HPDE6-E6E7 (cell line): ENCODE data around the gene ITPR2.
A peak's percentile ranks its signal among the peaks of the same experiment; 100 is the strongest.
"Not testable (repeated sequence)": the region's sequence is repeated elsewhere in the genome, so short reads cannot be mapped to it uniquely, and the experiment has no call there.

Experiments used
- DNase-seq: peaks from one replicate; pipeline ENCODE4 v3.0.0; 2011; ENCODE audit warnings: missing footprints; ENCODE audit errors: extremely low spot score

ITPR2 gene

DNA sequence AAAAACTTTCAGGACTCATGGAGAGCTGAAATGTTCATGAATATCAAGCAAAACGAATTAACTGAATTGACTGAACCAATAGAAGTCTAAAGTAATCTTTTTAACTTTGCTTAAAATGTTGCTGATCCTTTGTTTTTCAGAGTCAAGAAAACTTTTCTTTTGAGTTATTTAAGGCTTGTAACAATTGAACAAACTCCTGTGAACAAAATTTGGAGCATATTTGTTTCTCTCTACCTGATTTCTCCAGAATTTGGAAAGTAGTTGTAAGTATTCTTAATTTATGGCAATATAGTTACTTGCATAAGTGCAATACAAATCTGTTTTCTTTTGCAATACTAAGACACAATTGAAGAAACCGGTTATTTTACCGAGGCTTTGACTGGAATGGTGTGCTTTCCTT, 77.6 kb downstream of the ITPR2 start:
- DNase-seq = not testable (repeated sequence)

DNA sequence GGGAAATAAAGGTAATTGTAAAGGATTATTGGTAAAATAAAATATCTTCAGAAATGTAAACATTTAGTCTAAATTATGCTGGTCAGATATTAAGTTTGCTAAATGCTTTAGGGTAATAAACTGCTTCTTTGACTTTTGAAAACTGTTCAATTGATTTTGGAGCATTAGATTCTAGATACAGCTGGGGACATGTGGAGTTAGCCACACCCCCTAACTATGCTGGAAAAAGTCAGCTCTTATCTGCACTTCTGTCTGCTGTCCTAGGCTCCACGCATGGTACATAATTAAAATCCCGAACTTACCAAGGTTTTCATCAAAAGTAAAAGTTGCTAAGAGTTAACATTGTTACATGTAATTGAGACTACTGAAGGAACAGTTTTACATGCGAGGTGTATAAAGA, 78.8 kb downstream of the ITPR2 start:
- DNase-seq = no peak

DNA sequence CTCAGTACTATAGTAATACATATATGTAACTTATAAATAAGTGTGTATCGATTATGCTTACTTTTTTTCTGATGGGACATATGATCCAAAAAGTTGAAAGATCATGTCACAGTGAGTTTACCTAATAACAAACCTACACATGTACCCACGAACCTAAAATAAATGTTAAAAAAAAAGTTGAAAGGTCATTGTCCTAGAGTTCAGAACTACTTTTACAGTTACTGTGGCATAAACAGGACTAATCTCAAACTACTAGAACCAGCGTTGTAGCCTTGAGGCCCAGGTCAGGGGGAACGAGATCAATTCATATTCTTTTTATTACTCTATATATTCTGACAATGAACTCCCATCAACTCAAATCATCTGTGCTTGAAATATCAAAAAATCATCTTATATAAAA, 81.8 kb downstream of the ITPR2 start:
- no peak for DNase-seq

DNA sequence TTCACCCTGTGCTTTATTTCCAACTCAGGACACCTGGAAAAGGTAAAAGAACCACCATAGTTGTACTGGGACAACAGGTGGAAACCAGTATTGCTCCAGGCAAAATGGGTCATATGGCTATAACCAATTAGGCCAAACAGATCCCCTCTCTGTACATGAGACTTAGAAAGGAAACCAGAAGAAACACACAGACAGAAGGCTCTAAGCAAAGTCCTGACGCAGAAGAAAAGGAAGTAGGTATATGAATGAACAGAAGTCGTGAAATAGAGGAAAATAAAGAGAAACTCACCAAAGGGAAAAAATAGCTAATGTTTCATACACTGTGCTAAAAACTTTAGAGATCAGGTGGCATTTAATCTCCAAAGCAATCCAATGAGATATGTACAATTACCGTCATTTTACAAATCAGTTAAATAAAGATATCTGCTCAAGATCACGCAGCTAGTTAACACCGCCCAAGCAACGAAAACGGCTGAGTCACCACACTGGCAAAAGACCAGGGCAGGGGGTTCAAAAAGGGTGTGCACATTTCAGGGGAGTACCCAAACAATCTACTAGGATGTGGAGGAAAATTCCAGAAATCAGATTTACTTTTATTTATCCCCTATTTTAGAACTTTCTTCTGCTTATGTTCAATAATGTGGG, 82.3 kb downstream of the ITPR2 start:
- DNase-seq = no peak

DNA sequence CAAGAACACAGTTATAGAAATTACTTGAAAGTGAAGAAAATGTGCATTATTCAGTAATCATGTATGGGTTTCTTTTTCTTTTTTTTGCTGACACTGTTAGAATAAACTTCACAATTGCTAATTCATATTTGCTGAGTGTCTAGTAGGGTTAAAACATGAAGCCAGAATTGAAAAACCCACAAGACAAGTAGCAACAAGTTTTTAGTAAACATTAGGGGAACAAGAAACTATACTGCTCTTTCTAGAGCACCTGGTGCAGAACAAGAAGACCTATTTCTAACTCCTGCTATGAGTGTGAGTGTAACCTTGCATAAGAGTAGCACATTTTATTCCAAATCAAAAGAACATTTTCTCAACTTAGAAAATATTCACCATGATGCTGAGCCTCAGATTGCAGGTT, 83.2 kb downstream of the ITPR2 start:
- DNase-seq = peak; percentile 26

DNA sequence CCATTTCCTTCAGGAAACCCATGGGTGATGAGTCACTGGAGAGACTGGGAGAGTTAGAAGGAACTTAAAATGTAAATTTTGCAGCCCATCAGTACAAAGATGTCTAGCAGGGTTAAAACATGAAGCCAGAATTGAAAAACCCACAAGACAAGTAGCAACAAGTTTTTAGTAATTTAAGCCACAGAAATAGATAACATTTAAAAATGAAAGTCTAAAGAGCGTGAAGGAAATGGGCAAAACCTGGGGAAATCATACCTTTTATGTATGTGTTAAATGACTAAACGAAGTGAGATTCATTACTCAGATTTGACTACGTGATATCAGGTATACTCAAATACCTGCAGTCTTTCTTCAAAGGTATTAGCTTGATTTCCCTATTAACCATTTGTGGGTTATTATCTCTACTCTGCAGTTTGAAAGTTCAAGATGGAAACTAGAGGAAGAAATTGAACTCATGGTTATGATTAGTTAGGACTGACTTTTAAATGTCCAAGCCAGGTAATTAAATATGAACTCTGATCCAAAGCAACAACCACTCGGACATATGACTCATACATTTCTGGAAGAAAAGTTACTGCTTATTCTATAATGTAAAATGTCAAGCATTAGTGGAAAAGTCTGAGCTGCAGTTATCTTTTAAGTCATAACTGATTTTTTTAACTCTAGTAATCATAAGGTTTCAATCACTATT, 84.1 kb downstream of the ITPR2 start:
- peak; percentile 46 for DNase-seq

DNA sequence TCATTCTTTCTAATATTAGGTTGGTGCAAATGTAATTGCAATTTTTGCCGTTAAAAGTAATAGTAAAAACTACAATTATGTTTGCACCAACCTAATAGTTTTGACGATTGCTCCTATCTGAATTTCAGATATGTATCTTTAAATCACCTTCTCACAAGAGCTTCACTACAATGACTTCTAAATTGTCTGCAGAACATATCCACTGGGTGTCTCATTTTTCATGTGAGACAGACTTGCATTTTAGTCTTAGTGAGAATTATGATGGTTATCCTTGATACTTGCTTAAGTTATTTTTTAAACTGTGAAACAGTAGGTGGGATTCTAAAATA, 84.6 kb downstream of the ITPR2 start:
- no peak for DNase-seq

DNA sequence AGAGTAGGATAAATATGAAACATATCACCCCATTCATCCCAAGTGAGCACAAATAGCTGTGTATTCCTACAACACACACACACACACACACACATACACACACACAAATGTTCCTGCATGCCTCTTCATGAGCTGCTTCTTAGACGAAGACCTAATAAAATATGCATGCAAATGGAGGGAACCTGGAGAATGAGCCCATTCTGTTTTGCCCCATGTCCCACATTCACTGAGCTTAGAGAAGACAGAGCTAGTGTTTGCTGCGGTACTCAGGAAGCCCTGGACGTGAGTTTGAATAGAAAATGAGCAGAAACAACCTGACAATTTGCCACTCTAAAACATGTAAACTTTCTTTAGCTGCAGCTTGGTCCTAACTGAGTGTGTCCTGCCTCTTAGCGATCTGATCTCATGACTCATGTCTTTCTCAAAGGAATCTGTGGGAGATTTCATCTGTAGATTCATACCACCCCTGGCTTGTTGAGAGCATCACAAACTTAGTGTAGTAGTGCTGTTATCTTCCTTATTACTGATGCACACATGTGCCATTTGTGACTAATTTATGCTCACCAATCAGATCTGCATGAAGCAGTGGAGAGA, 86.8 kb downstream of the ITPR2 start:
- DNase-seq = peak; percentile 62

DNA sequence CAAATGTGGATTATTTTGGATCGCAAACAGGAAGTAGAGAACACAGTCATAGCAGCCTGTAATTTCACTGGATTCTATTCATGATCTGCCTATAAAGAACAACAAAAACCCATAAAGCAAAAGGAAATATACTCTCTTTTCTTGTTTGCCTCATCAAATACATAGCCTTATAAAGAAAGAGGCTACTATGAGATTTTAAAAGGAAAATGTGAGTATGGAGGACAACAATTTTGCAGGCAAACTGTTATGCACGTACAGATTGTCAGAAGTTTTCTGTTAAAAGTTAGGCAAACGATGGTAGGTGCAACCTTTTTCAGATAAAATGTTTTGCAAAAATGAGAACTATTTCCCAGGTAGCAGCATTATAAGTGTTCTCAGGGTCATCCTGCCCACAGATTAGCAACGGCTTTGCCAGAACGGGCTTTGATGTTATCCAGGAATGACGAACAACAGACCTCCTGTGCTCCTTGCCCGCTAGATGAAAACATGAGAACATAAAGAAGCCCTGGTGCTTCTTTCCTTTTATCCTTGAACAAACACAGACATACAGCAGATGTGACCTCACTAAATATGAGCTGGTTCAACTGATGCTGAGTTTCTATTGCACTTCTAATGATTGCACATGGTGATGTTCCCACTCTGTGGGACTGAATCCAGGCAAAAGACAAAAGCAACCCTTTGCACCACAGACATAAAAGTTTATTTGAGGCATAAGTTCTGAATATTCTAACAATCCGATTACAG, 88.1 kb downstream of the ITPR2 start:
- DNase-seq = no peak

DNA sequence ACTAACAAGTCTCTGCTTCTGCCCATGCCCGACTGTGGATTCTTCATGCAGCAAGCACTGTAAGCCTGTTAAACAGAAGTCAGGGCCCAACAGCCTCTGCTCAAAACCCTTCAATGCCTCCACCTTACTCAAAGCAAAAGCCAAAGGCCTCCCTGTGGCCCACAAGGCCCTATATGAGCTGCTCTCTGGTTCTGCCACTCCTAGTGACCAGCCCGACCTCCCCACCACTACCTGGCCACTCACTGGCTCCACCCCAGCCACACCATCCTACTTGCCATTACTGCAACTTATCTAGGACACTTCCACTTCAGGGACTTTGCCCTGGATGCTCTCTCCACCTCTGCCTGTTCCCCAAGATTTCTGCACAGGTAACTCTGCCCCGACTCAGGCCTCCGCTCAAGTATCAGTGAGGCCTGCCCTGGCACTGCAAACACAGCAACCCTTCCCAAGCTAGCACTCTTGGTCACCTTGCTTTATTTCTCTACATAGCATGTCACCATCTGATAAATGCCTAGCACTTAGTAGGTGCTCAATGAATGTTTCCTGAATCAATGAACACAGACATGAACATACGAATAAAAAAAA, 88.9 kb downstream of the ITPR2 start:
- DNase-seq = no peak

DNA sequence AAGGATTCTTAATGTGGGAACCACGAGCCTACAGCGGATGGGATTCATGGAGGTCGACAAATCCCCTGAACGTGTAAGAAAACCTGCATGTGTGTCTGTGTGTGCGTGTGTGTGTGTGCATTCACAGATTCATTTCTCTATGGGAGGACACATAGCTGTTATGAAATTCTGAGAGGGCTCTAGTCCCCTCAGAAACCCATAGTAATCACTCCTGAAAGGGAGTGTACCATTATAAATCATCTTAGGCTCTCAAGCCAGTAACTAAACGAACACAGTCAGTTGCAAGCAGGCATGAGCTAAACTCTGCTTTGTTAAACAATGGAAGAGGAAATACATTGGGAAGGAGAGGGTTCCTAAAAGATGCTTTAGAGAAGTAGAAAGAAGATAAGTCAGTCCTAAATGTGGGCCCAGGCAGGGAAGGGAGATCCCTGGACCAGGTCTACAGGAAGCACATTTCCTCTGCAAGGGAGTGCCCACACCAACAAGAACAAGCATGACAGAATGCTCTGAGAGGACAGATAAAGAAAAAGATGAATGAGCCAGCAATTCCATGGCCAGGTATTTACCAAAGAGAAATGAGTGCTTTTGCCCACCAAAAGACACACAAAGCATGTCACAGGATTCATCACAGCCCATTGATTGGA, 91.3 kb downstream of the ITPR2 start:
- DNase-seq = no peak

DNA sequence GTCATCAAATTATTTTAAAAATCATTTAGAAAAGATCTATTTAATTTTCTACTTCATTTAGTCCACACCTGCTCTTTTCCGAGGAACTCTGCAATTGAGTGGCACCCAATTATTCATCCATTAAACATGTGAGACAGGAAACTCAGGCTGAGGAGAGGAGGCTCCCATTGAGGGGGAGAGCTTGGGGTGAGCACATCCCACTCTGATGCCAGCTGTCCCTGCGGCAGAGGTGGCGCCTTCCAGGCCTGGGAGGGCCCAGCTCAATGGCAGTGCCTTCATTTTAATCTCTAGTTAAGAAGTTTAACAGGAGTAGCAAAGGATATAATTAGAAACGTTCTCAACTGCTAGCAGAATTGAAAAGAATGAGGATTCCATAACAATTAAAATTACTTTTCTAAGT, 92.0 kb downstream of the ITPR2 start:
- DNase-seq = no peak

DNA sequence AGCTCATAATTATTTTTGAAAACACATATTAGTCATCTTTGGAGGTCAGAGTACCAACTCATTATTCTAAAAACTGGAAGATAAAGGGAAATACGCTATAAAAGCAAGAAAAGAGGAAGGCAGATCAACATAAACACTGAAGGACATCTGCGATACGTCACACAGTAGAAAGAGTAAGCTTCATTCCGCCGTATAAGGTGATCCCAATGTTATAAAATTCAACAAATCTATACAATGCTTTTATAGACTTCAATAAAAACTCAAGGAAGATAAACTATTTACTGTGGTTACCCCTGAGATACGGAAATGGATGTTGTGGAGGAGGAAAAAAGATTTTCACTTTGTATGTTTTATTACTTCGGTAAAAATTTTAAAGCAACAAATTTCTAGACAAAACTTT, 92.6 kb downstream of the ITPR2 start:
- no peak for DNase-seq

DNA sequence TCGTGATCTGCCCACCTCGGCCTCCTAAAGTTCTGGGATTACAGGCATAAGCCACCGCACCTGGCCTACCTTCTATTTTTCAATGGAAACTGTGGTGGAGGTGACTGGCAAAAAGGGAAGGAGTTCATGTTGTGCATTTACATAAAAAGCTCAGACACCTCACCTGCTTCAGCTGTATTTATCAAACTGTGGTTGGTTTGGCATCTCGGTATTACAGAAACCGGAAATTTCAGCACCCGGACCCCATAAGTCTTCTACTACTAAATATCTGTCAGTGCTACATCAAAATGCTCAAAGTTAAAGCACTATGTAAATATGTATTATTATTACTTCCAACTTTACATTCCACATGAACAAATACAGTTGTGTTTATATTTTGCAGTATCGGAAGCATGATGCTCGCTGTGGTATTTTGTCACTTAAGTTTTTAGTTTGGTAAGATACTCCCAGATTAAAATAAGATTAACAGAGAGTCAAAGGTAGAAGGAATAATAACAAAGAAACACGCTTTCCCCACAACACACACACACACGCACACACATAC, 95.4 kb downstream of the ITPR2 start:
- DNase-seq = no peak

DNA sequence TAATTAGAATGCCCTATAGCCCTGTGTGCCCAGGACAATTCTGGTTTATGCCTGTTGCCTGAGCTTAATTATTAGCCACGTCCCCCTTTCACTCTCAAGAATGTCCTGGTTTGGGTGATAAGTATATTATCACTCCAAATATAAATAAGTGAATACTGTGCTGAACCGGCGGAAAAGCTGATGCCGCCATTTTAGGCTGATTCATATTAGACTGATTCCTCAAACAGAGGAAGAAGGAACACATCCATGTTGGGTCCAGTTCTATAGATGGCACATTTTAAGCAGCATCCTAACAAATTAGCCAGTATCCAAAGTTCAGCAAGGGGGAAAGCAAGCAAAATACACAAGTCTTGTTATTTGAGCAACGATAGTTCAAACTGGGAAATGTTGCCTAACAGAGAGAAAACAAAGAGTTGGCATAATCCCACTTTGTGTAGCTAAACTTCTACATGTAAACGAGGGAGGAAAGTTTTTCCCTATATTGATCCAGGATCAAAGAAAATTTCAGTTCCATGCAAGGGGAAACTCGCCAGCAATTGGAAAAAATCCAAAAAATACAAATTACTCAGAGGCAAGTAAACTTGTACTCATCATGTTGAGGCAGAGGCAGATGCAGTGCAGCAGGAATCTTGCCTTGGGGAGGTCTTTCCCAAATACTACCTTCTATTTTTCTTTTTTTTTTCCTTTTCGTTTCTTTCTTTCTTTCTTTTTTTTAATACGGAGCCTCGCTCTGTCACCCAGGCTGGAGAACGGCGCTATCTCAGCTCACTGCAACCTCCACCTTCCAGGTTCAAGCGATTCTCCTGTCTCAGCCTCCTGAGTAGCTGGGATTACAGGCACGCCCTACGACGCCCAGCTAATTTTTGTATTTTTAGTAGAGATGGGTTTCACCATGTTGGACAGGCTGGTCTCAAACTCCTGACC, 96.2 kb downstream of the ITPR2 start:
- peak; percentile 27 for DNase-seq

DNA sequence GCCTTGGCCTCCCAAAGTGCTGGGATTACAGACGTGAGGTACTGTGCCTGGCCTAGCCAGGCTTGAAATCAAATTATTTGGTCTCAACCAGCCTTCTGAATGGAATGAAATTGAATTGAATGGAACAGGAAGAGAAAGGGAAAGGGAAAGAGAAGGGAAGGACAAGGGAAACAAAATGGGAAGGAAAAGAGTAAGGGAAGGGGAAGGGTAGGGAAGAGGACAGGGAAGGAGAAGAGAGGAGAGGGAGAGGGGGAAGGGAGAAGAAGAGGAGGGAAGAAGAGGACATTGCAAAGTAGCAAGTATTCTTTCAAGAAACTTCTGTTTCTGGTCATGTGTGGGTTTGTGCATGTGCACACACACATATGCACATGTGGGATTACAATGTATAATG, 97.8 kb downstream of the ITPR2 start:
- DNase-seq = no peak

DNA sequence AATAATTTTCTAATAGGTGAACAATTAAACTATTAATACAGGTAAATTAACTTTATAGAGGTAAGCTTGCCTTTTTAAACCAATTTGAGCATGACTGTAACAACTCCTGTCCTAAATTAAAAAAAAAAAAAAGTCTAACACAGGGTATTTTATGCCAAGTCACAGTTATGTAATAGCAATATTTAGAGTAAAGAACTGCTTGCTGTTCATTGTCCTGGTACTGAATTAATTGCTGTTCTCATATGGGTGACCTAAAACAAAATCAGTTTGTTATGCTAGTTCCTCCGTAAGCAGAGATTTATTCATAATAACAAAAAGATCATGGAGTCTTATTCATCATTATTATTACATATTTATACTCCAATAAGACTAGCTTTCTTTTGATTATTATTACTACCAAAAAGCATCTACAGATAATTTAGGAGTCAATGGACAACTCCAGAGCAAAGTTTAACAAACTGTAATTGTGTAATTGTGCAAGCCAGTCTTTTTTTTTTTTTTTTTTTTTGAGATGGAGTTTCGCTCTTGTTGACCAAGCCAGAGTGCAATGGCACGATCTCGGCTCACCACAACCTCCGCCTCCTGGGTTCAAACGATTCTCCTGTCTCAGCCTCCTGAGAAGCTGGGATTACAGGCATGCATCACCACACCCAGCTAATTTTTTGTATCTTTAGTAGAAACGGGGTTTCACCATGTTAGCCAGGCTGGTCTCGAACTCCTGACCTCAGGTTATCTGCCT, 98.3 kb downstream of the ITPR2 start:
- DNase-seq = no peak

DNA sequence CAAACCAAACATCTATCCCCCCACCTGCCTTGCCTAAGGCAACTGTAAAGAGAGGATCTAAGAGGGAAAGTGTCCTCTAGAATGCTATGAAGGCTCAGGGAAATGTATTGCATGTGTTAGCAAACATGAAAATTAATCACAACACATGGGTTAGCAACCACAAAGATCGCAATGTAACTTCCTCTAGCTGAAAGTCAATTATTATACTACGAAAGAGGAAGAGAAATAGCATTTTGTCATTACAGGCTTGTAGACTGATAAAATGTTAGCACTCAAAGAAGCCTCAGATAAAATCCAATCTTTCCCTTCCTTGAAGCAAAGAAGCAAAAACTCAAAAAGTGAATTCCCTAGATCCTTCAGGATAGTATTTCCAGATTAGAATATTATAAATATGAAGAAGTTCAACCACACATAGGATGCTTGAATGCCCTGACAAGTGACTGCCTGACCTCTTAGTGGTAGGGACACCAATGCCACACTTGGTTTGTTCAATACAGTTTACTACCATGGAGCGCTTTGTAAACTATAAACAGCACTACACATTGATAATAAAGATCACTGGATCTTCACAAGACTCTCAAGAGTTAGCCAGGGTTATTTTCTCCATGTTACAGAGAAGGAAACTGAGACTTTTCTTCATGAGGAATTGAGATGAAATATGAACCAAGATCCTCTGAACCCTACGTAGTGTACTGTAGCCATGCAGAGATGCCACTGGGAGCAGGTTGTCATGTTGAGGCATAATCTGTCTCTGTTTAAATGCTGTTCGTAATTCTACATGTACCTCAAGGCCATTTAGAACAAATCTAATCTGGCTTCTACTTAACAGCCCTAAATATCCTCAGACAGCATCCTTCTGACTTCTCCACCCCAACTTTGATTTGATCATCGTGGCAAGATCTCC, 100.7 kb downstream of the ITPR2 start:
- DNase-seq = no peak
